HG02852 (cell line): ENCODE results near the gene MGAT5.
"Not testable (repeated sequence)": the region's sequence is repeated elsewhere in the genome, so short reads cannot be mapped to it uniquely, and the experiment has no call there.

ENCODE experiments used
- ATAC-seq: cut with Tn5 transposase; IDR thresholded peaks from one replicate; pipeline ENCODE4 v1.9.1; 2021; ENCODE audit warnings: mild to moderate bottlenecking, moderate library complexity; ENCODE audit not compliant: unreplicated experiment

The MGAT5 gene

GRCh38 chr2:134275058-134275862 is 21.4 kb downstream of the MGAT5 start:
- peak; percentile 70 for ATAC-seq

- no peak for ATAC-seq
Observed at GRCh38 chr2:134276381-134277172, 22.7 kb downstream of the MGAT5 start.

GRCh38 chr2:134277223-134277622 is 23.4 kb downstream of the MGAT5 start:
- no peak for ATAC-seq

- ATAC-seq = no peak
Observed at GRCh38 chr2:134278553-134278952, 24.7 kb downstream of the MGAT5 start.

- no peak for ATAC-seq
Observed at GRCh38 chr2:134279417-134279816, 25.5 kb downstream of the MGAT5 start.

- no peak for ATAC-seq
Observed at GRCh38 chr2:134280231-134280630, 26.4 kb downstream of the MGAT5 start.

- ATAC-seq = no peak
Observed at GRCh38 chr2:134280726-134281125, 26.9 kb downstream of the MGAT5 start.

- ATAC-seq = no peak
Observed at GRCh38 chr2:134281815-134282419, 28.0 kb downstream of the MGAT5 start.

GRCh38 chr2:134282629-134283400 is 28.9 kb downstream of the MGAT5 start:
- peak; percentile 87 for ATAC-seq

- ATAC-seq = no peak
Observed at GRCh38 chr2:134283661-134284060, 29.8 kb downstream of the MGAT5 start.

GRCh38 chr2:134284119-134284670 is 30.3 kb downstream of the MGAT5 start:
- no peak for ATAC-seq

- peak; percentile 33 for ATAC-seq
Observed at GRCh38 chr2:134287323-134287722, 33.5 kb downstream of the MGAT5 start.

- no peak for ATAC-seq
Observed at GRCh38 chr2:134288814-134289213, 34.9 kb downstream of the MGAT5 start.

- ATAC-seq = no peak
Observed at GRCh38 chr2:134289225-134289624, 35.4 kb downstream of the MGAT5 start.

GRCh38 chr2:134290358-134290757 is 36.5 kb downstream of the MGAT5 start:
- ATAC-seq = peak; percentile 54

- no peak for ATAC-seq
Observed at GRCh38 chr2:134292514-134292913, 38.6 kb downstream of the MGAT5 start.

- ATAC-seq = peak; percentile 44
Observed at GRCh38 chr2:134293719-134294537, 40.1 kb downstream of the MGAT5 start.

- ATAC-seq = not testable (repeated sequence)
Observed at GRCh38 chr2:134294598-134294997, 40.7 kb downstream of the MGAT5 start.

GRCh38 chr2:134295441-134295840 is 41.6 kb downstream of the MGAT5 start:
- no peak for ATAC-seq

- ATAC-seq = no peak
Observed at GRCh38 chr2:134296301-134296700, 42.4 kb downstream of the MGAT5 start.
